Measurements from ENCODE around the gene TPI1.

DNA sequence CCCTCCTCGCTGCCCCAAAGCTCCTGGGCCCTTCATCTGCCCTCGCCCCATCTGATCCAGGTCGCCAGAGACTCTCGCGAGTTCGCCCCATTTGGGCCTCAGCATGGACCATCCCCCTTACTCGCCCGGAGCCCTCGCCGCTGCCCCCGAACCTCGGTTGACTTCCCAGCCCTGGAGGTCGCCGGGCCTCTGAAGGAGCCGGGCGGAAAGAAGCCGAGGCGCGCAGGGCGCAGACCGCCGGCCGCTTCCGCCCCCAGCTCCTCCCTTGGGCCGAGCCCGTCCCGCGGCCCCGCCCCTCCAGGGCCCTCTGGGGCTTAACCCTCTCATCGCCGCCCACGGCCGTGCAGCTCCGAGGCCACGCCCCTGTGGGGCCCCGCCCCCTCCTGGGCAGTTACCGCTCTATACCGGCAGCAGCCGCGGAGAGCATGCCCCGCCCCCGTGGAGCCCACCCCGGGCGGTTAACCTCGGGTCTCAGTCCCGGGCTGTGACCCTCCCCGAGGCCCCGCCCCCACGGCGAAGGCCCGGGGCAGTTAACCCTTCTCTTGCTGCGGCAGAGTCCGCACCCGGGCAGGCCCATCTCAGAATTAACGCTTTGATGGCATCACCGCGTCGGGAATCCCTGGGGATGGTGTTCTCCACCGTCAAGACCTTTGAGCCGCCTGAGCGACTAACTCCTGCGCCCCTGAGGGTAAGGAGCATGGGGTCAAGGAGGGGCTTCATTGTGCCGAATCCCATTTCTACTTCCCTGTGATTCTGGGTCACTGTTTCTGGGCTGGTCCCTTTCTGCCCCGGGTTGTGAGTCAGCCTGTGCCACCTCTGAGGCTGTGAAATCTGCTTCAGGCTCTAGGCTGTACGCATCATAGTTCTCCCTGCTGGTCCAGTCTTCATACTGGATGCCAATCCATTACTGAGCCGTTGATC is 6.0 kb downstream of the TPI1 start, which contains the start of gene SPSB2:
- TF ChIP-seq, protein P1, sequence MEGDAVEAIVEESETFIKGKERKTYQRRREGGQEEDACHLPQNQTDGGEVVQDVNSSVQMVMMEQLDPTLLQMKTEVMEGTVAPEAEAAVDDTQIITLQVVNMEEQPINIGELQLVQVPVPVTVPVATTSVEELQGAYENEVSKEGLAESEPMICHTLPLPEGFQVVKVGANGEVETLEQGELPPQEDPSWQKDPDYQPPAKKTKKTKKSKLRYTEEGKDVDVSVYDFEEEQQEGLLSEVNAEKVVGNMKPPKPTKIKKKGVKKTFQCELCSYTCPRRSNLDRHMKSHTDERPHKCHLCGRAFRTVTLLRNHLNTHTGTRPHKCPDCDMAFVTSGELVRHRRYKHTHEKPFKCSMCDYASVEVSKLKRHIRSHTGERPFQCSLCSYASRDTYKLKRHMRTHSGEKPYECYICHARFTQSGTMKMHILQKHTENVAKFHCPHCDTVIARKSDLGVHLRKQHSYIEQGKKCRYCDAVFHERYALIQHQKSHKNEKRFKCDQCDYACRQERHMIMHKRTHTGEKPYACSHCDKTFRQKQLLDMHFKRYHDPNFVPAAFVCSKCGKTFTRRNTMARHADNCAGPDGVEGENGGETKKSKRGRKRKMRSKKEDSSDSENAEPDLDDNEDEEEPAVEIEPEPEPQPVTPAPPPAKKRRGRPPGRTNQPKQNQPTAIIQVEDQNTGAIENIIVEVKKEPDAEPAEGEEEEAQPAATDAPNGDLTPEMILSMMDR (conservative IDR thresholded peaks at IDR 0.05; ENCODE audit: low read length) = no peak
- TF ChIP-seq EZH2phosphoT487 (IDR thresholded peaks at IDR 0.05; ENCODE audit: borderline replicate concordance, low read depth, low read length) = no peak
